Measurements from ENCODE around the gene LRRC14B.

GRCh38 chr5:203246-203930, 12.1 kb downstream of the LRRC14B start:
- TF ChIP-seq EZH2 (IDR thresholded peaks at IDR 0.05; ENCODE audit: insufficient read depth, poor library complexity, severe bottlenecking) (no peak), EZH2phosphoT487 (IDR thresholded peaks at IDR 0.05; ENCODE audit: insufficient read depth, low read depth) (no peak)
